PC-3 (cell line): ENCODE measurements around the gene PIM3. TPM values are rescaled to one million over a fixed set of nuclear protein-coding genes. Genes with fewer than 3 reads are reported as not detected.

Experiments used
- ATAC-seq: fragments of 200-7000 bp; cut with Tn5 transposase; 2 replicates; pipeline ENCODE4 v1.9.1; 2020; ENCODE audit warnings: mild to moderate bottlenecking, moderate library complexity
- BruUV-seq: library from RNA; stranded (reverse); fragments of 400-500 nt; replicated peaks from 2 replicates; lab custom pipeline; 2021; lab: Mats Ljungman, UMichigan
- CTCF ChIA-PET: fragments of 300-600 bp; sonication (Branson Sonifier 250); formaldehyde crosslinking; loops from one replicate; lab custom pipeline; 2022; ENCODE audit warnings: antibody characterized with exemption; lab: Charles Lee
- POLR2A ChIA-PET: fragments of 300-600 bp; sonication (Branson Sonifier 250); formaldehyde crosslinking; loops from one replicate; lab custom pipeline; 2022; ENCODE audit warnings: antibody characterized with exemption; ENCODE audit not compliant: unreplicated experiment; lab: Charles Lee
- DNase-seq: peaks from one replicate; pipeline ENCODE4 v3.0.0-alpha.2; 2015
- H2AFZ ChIP-seq: fragments of 300-600 bp; sonication (generic); 2 replicates; pipeline ENCODE4 v1.6.0; 2016; ENCODE audit warnings: antibody characterized with exemption, low read length
- H3F3A ChIP-seq: fragments of 300-600 bp; sonication (generic); one replicate; pipeline ENCODE4 v1.6.0; 2017; ENCODE audit warnings: antibody characterized with exemption, low read length, control low read depth, mild to moderate bottlenecking; ENCODE audit not compliant: unreplicated experiment
- H3K27ac ChIP-seq: fragments of 300-600 bp; sonication (generic); 2 replicates; pipeline ENCODE4 v1.5.1; 2016; ENCODE audit warnings: mild to moderate bottlenecking, low read length
- H3K27me3 ChIP-seq: fragments of 300-600 bp; sonication (generic); 2 replicates; pipeline ENCODE4 v1.6.1; 2016; ENCODE audit warnings: low read length, mixed read lengths
- H3K36me3 ChIP-seq: fragments of 300-600 bp; sonication (generic); 2 replicates; pipeline ENCODE4 v1.6.1; 2016; ENCODE audit warnings: low read depth, mixed run types, low read length, mixed read lengths
- H3K4me1 ChIP-seq: fragments of 300-600 bp; sonication (generic); 2 replicates; pipeline ENCODE4 v1.5.1; 2016; ENCODE audit warnings: low read length; ENCODE audit not compliant: insufficient read depth
- H3K4me2 ChIP-seq: fragments of 300-600 bp; sonication (generic); 2 replicates; pipeline ENCODE4 v1.6.0; 2016; ENCODE audit warnings: low read length
- H3K4me3 ChIP-seq: fragments of 300-600 bp; sonication (generic); 2 replicates; pipeline ENCODE4 v1.5.1; 2016; ENCODE audit warnings: mild to moderate bottlenecking, low read length, mixed read lengths
- H3K79me2 ChIP-seq: fragments of 300-600 bp; sonication (generic); 2 replicates; pipeline ENCODE4 v1.6.1; 2017; ENCODE audit warnings: low read length, mixed read lengths
- H3K9ac ChIP-seq: fragments of 300-600 bp; sonication (generic); 2 replicates; pipeline ENCODE4 v1.6.0; 2016; ENCODE audit warnings: mild to moderate bottlenecking, low read length
- H3K9me2 ChIP-seq: fragments of 300-600 bp; sonication (generic); replicated peaks from 2 replicates; pipeline ENCODE4 v1.6.1; 2016; ENCODE audit warnings: mixed run types, low read length, mixed read lengths
- H3K9me3 ChIP-seq: fragments of 300-600 bp; sonication (generic); 2 replicates; pipeline ENCODE4 v1.6.1; 2016; ENCODE audit warnings: low read length, mixed read lengths
- H4K20me1 ChIP-seq: fragments of 300-600 bp; sonication (generic); 2 replicates; pipeline ENCODE4 v1.6.1; 2016; ENCODE audit warnings: low read length, mixed read lengths
- CTCF ChIP-seq: fragments of 300-600 bp; sonication (generic); conservative IDR thresholded peaks from 2 replicates; pipeline ENCODE4 v1.5.1; 2017; ENCODE audit warnings: antibody characterized with exemption, low read depth, mild to moderate bottlenecking, low read length
- EZH2 ChIP-seq: fragments of 300-600 bp; sonication (generic); IDR thresholded peaks from one replicate; pipeline ENCODE4 v1.6.1; 2017; ENCODE audit warnings: antibody characterized with exemption, mild to moderate bottlenecking, low read length; ENCODE audit not compliant: unreplicated experiment
- EZH2phosphoT487 ChIP-seq: fragments of 300-600 bp; sonication (generic); IDR thresholded peaks from 2 replicates; pipeline ENCODE4 v1.6.1; 2018; ENCODE audit warnings: mild to moderate bottlenecking, antibody characterized with exemption, low read length, borderline replicate concordance
- intact Hi-C: fragments of 100-400 bp; cut with micrococcal nuclease; formaldehyde crosslinking; loops from 2 replicates; pipeline ENCODE4 v1.9.0; 2023
- total RNA-seq: library from RNA; depleted of rRNA; stranded (reverse); fragments of >200 nt; gene quantifications from 2 replicates; pipeline ENCODE4 v1.2.3, GENCODE V29; 2014

PIM3 gene
- total RNA-seq, 1 experiment from 2014 or later = 61.7 TPM

GRCh38 chr22:49956914-49957825 lies 3.4 kb upstream of the PIM3 start:
- no peak for DNase-seq
- Histone ChIP-seq H3K27ac (no peak overlapping the region), H2AFZ (no peak overlapping the region), H3K9ac (no peak overlapping the region), H3K4me2 (no peak overlapping the region), H3F3A (no peaks in the 10 kb centered on the region), H4K20me1 (peaks cover 6% of the 10 kb centered on the region), H3K27me3 (no peaks in the 10 kb centered on the region), H3K9me3 (no peaks in the 10 kb centered on the region), H3K79me2 (peaks cover 12% of the 10 kb centered on the region), H3K9me2 (no peaks in the 10 kb centered on the region), H3K4me1 (peaks cover 15% of the 10 kb centered on the region), H3K36me3 (peaks cover 6% of the 10 kb centered on the region; the same call in 1 of the 2 replicates), H3K4me3 (no peak overlapping the region)
- POLR2A ChIA-PET = no interaction called here
- TF ChIP-seq EZH2 = no peak
- no peak for TF ChIP-seq EZH2phosphoT487
- no peak for TF ChIP-seq CTCF
- ATAC-seq = no peak
- CTCF ChIA-PET = no interaction called here
- BruUV-seq = no TSS peak
- intact Hi-C loops = no loop called here

- BruUV-seq = no TSS peak
- no peak overlapping the region for H2AFZ ChIP-seq
- no peaks in the 10 kb centered on the region for H3K27me3 ChIP-seq
- no peak overlapping the region for H3K4me2 ChIP-seq
- intact Hi-C loops = no loop called here
- H3K4me1 ChIP-seq = peaks cover 15% of the 10 kb centered on the region
- no peaks in the 10 kb centered on the region for H3K9me3 ChIP-seq
- no peaks in the 10 kb centered on the region for H3K9me2 ChIP-seq
- no peak for DNase-seq
- ChIA-PET CTCF (no interaction called here), POLR2A (no interaction called here)
- H3K36me3 ChIP-seq = peaks cover 11% of the 10 kb centered on the region
- H4K20me1 ChIP-seq = peaks cover 11% of the 10 kb centered on the region
- peaks cover 19% of the 10 kb centered on the region for H3K79me2 ChIP-seq
- no peaks in the 10 kb centered on the region for H3F3A ChIP-seq
- no peak overlapping the region for H3K9ac ChIP-seq
- H3K4me3 ChIP-seq = no peak overlapping the region
- H3K27ac ChIP-seq = no peak overlapping the region
- ATAC-seq = no peak
- TF ChIP-seq EZH2phosphoT487 (no peak), EZH2 (no peak), CTCF (no peak)
These were observed 2.7 kb upstream of the PIM3 start for GRCh38 chr22:49957826-49958365.
